Body of pancreas (tissue), 4 donors: ENCODE measurements around the gene HTR3A. TPM values are rescaled to one million over a fixed set of nuclear protein-coding genes. Genes with fewer than 3 reads are reported as not detected.

Source experiments
- ATAC-seq: fragments of 150-250 bp; one replicate; pipeline ENCODE4 v1.9.1; 2016
- DNase-seq, 4 donors: peaks; one replicate each; pipeline ENCODE4 v3.0.0-alpha.2; 2019
- H3K27ac ChIP-seq, 4 donors: fragments of 200-600 bp; sonication (generic); 1 replicate in 3 of 4; 2 replicates in 1 of 4; pipeline versions ENCODE4 v1.5.1 to v1.6.1; 2016 to 2019; ENCODE audit warnings: mild to moderate bottlenecking in 1 of 4, mixed read lengths in 1 of 4, moderate library complexity in 1 of 4
- H3K27me3 ChIP-seq, 2 donors: fragments of 200-600 bp; sonication (generic); one replicate each; pipeline ENCODE4 v1.6.0; 2016; ENCODE audit warnings: mild to moderate bottlenecking in 1 of 2
- H3K36me3 ChIP-seq, 2 donors: fragments of 200-600 bp; sonication (generic); replicated peaks in 1 of 2; 2 replicates each; pipeline ENCODE4 v1.5.1; 2016; ENCODE audit warnings: low read depth in 2 of 2; ENCODE audit not compliant: insufficient read depth in 1 of 2
- H3K4me1 ChIP-seq: fragments of 200-600 bp; sonication (generic); one replicate; pipeline ENCODE4 v1.6.0; 2016
- H3K4me3 ChIP-seq, 2 donors: fragments of 200-600 bp; sonication (generic); 1 replicate in 1 of 2; 2 replicates in 1 of 2; pipeline ENCODE4 v1.5.1; 2016 to 2019
- H3K9me3 ChIP-seq, 3 donors: fragments of 200-600 bp; sonication (generic); 1 replicate in 2 of 3; 2 replicates in 1 of 3; pipeline ENCODE4 v1.5.1; 2016
- CTCF ChIP-seq, 7 experiments: fragments of 450-650 bp in 4 of 7; fragments of 200-600 bp in 3 of 7; sonication (generic) in 3 of 7; IDR thresholded peaks; one replicate each; pipeline ENCODE4 v1.5.1; 2016 to 2019; ENCODE audit warnings: antibody characterized with exemption in 7 of 7
- POLR2A ChIP-seq, 3 donors: fragments of 450-650 bp; IDR thresholded peaks; one replicate each; pipeline ENCODE4 v1.6.1; 2016; ENCODE audit warnings: antibody characterized with exemption in 3 of 3, mild to moderate bottlenecking in 2 of 3
- WGBS, 2 donors: methylation state at CpG; one replicate each; pipeline ENCODE4 v1.1.5; 2017; 5-methylcytosine and 5-hydroxymethylcytosine counted together
- intact Hi-C: fragments of 100-400 bp; cut with DNase I; formaldehyde crosslinking; loops from one replicate; pipeline ENCODE4 v1.15.1; 2023
- total RNA-seq, 2 donors: library from RNA; depleted of rRNA; stranded (reverse); fragments of >200 nt; gene quantifications; one replicate each; pipeline ENCODE4 v1.1.0, GENCODE V29; 2016

The HTR3A gene
- total RNA-seq, 2 donors from 2014 or later, result 0.33 to 1.0 TPM

DNA sequence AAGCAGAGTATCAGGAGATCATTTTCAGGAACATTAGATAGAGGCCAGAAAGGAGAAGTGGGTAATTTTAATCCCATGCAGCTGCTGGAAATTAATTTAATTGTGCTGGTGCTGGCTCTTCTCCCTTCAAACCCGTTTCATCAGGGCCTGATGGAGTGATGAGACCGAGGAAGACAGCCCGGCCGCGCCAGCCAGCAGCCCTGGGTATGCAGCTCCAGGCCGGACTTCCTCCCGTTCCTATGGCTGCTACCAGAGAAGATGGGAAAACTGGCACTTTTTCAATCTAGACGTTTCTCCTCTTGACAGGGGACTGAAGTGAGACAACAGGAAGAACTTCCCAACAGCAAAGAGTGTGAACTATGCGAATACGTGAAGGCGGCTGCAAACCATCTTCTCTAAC is 60.0 kb downstream of the HTR3A start:
- Histone ChIP-seq H3K27ac (no peak overlapping the region), H3K27me3 (no peaks in the 10 kb centered on the region), H3K4me3 (no peak overlapping the region), H3K4me1 (peaks cover 15% of the 10 kb centered on the region), H3K36me3 (no peaks in the 10 kb centered on the region), H3K9me3 (no peaks in the 10 kb centered on the region)
- TF ChIP-seq CTCF (IDR thresholded peaks at IDR 0.05), result no peak
- 86 to 92% methylated on average over 11 of the region's 11 CpGs for WGBS, 2 donors
- DNase-seq (no peak), ATAC-seq (no peak)
- intact Hi-C loops, result no loop called here

- peak overlapping the region; percentile 9 to 80 (median 66) for H3K27ac ChIP-seq
- TF ChIP-seq POLR2A (IDR thresholded peaks at IDR 0.05) (no peak), CTCF (IDR thresholded peaks at IDR 0.05) (peak; percentile 74 to 97 (median 92))
- ATAC-seq (peak; percentile 99), DNase-seq (peak; percentile 88 to 92 (median 91))
- H3K4me1 ChIP-seq, result peaks cover 15% of the 10 kb centered on the region
- intact Hi-C loops, result no loop called here
- H3K36me3 ChIP-seq, result no peaks in the 10 kb centered on the region
- no peaks in the 10 kb centered on the region for H3K9me3 ChIP-seq
- H3K27me3 ChIP-seq, result no peaks in the 10 kb centered on the region
- H3K4me3 ChIP-seq, result no peak overlapping the region
- WGBS, 2 donors, result 2 to 3% methylated on average over 13 to 37 of the region's 37 CpGs
These were observed 61.4 kb downstream of the HTR3A start for GRCh38 chr11:114036147-114036811.

- TF ChIP-seq POLR2A (IDR thresholded peaks at IDR 0.05), result no peak
- no peak for TF ChIP-seq CTCF (IDR thresholded peaks at IDR 0.05)
- Histone ChIP-seq H3K36me3 (no peaks in the 10 kb centered on the region), H3K9me3 (no peaks in the 10 kb centered on the region), H3K4me3 (no peak overlapping the region), H3K27ac (peak overlapping the region in 3 of 4 donors; percentile 9 to 80 (median 47)), H3K27me3 (no peaks in the 10 kb centered on the region), H3K4me1 (peaks cover 15% of the 10 kb centered on the region)
- intact Hi-C loops, result no loop called here
- WGBS, 2 donors, result 89 to 92% methylated on average over 3 of the region's 3 CpGs
- DNase-seq (no peak), ATAC-seq (no peak)
These were observed 62.0 kb downstream of the HTR3A start for GRCh38 chr11:114036958-114037357.

GRCh38 chr11:114039551-114039950 is 64.6 kb downstream of the HTR3A start:
- WGBS, 2 donors, result 80 to 86% methylated on average over 3 of the region's 3 CpGs
- intact Hi-C loops, result no loop called here
- H3K9me3 ChIP-seq, result no peaks in the 10 kb centered on the region
- TF ChIP-seq CTCF (IDR thresholded peaks at IDR 0.05) (no peak), POLR2A (IDR thresholded peaks at IDR 0.05) (no peak)
- DNase-seq (no peak), ATAC-seq (no peak)
- H3K36me3 ChIP-seq, result no peaks in the 10 kb centered on the region
- no peaks in the 10 kb centered on the region for H3K27me3 ChIP-seq
- H3K27ac ChIP-seq, result no peak overlapping the region
- no peak overlapping the region for H3K4me3 ChIP-seq
- peaks cover 15% of the 10 kb centered on the region for H3K4me1 ChIP-seq

Other genes with a start within 250 kb of the HTR3A start
- gene ZW10, start 201.4 kb upstream of the HTR3A start, total RNA-seq, result 10 to 100 TPM in 1 of 2 donors, 1 to 10 TPM in 1; 6.9 to 10.4 TPM
- gene CLDN25, start 195.3 kb upstream of the HTR3A start, total RNA-seq, result not detected
- 10 to 100 TPM; 17.9 to 31.0 TPM for gene USP28, start 99.5 kb upstream of the HTR3A start, total RNA-seq
- not detected for gene HTR3B, start 70.3 kb upstream of the HTR3A start, total RNA-seq
- gene ZBTB16, start 84.6 kb downstream of the HTR3A start, total RNA-seq, result 100 to 1,000 TPM in 1 of 2 donors, 10 to 100 TPM in 1; 96.5 to 150 TPM